Endometrial microvascular endothelial cells (primary cell): ENCODE results near the gene GRN. TPM values are rescaled to one million over a fixed set of nuclear protein-coding genes. Genes with fewer than 3 reads are reported as not detected.
"Not testable (repeated sequence)": the region's sequence is repeated elsewhere in the genome, so short reads cannot be mapped to it uniquely, and the experiment has no call there.

ENCODE experiments used
- in situ Hi-C: cut with HindIII; loops from 2 replicates; pipeline ENCODE4 v1.10.0; 2017; ENCODE audit warnings: low sequenced_read_pairs, low pct_unique_long_range_greater_than_20kb; ENCODE audit errors: inconsistent ontology term
- total RNA-seq: library from RNA; depleted of rRNA; stranded (reverse); fragments of >200 nt; gene quantifications from one replicate; pipeline ENCODE4 v1.2.3, GENCODE V29; 2015; ENCODE audit errors: inconsistent ontology term

GRN gene
- total RNA-seq, 1 donor from 2014 or later: 391 TPM

DNA sequence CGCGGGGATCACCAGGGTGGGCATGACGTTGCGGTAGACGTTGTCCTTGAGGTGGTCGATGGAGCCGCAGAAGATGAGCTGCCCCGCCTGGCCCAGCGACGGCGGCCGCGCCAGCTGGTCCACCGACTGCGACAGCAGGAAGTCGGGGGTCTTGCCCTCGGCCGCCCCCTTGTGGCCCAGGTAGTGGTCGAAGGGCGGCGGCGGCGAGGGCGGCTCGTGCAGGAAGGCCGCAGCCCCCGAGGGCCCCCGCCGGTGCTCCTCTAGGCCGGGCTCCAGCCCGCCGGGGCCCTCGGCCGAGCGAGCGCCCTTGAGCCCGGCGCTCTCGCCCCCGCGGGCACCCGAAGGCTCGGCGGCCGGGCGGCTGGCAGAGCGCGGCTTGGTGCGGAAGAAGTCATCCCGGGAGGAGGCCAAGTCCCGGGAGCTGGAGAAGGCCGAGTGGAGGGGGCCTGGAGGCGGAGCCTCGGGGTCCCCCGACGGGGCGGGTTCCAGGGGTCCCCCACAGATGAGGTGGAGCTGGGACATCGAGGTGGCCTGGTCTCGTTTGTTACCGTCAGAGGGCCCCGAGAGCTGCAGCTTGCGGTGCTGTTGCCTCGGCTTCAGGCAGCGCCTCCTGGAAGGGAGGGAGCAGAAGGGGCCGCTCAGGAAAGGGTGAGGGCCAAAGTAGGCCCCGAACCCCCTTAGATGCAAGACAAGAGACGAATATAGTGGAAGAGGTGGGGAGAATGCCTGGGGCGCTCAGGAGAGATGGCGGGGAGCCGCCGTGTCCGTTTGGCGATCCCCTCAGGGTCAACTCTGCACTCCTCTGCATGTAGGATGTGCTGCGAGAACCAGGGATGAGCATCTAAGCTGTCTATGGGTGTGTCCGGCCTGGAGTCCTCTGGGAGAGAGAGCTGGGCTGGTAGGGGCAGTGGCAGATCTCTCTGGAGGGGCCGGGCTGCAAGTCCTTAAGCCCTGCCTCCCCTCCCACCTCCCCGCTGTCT is 9.8 kb downstream of the GRN start:
- in situ Hi-C loops: no loop called here

DNA sequence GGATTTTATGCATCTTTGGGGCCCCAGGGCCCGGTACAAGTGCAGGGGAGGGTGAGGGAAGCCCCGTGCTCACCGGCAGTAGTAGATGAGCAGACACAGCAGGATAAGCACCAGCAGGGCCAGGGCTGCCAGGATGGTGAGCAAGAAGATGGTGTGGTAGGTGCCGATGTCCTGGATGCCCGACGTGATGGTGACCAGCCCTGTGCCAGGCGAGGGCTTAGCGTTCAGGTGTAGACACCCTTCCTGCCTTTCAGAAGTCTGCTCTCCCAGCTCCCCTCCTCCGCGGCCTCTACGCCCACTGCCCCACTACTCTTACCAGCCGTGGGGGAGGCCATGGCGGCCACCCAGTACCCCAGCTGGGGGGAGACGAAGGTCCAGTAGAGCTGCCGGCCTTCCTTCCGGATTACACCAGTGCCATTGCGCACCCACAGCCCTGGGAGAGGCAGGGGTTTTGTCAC is 10.6 kb downstream of the GRN start:
- in situ Hi-C loops: no loop called here

DNA sequence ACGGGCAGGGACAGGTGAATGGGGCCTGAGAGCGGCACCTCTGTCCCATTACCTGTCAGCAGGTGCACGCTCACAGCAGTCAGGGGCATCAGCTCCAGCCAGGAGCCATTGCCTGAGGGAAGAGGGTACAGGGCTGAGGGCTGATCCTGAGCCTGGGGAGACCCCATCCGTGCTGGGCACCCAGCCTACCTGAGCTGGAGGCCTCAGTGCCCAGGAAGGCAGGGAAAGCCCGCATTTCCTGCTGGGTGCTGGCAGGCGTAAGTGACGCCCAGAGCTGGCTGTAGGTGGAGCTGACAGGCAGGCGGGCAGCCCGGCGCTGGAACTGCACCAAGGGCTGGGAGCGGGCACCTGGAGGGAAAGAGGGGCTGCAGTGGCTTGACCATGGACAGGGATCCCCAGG is 11.1 kb downstream of the GRN start:
- in situ Hi-C loops: no loop called here

DNA sequence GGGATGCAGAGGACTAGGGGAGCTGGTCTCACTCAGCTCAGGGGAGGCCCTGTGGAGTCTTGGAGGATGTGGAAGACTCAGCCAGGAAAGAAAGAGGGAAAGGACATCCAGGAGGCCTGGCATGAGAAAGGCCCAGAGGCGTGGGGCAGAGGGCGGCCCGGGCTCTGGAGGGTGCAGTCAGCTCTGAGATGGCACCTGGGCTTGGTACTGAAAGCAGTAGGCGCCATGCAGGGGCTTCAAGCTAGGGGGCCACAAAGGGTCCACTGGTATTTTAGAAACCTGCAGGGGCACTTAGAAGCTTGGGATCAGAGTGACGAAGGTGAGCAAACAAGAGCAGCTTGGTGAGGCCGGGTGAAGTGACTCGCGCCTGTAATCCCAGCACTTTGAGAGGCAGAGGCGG is 13.0 kb downstream of the GRN start:
- in situ Hi-C loops: no loop called here

DNA sequence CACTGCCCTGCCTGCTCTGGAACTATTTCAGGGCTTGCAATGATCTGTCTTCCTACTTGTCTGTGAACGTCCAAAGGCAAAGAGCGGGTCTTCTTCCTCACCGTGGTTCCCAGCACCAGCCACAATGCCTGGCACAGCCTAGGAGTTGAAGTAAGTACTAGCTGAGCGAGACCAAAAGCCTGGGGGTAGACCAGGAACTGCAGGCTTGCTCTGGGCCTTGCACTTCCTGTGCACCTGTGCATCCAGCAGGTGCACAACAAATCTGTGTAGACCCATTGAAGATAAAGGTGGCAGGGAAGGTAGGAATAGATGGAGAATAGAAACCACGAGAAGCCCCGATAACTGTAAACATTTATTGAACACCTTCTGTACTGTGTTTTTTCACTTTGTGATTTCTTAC is 13.9 kb downstream of the GRN start:
- in situ Hi-C loops: no loop called here

DNA sequence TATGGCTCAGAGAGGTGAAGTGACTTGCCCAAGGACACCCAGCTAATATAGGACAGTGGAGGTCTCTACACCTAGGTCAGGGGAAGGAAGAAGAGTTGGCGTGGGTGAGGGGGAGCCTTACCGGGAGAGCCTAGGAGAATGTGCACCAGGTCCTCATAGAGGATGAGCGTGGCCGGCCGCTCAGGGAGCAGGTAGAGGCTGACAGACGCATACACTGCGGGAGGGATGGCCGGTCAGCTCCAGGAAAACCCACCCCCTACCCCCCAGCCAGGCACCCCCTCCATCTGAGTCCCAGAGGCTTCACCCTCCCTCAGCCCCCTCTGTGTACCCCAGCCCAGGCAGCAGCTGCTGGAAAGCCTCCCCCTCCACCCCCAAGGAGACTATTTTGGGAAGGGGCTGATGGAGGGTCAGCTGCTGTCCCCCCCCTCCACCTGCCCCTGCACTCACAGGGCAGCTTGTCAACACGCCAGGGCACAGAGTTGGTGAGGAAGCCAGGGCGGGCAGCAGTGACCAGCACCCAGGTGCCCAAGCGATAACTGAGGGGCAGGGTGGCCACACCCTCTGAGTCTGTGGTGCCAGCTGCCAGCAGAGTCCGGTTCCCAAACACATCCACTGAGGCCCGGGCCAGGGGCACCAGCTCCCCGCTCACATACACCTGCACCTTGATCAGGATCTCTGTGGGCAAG is 14.5 kb downstream of the GRN start:
- in situ Hi-C loops: no loop called here

DNA sequence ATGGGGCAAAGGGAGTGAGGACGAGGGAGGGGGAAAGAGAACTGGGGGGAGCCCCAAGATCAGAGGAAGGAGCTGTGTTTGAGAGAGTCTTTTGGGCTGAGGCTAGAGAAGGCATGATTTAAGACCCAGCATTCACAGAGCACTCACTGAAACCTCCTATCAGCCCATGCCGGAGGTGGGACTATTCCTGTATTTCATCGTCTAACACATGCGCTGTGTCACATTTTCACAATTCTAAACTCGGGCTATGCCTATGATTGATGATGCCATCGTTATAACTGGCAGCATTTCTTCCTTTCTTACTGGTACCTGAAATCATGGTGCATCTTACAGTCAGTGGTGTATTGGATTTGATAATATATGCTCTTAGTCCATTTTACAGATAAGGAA is 15.0 kb downstream of the GRN start:
- in situ Hi-C loops: no loop called here

DNA sequence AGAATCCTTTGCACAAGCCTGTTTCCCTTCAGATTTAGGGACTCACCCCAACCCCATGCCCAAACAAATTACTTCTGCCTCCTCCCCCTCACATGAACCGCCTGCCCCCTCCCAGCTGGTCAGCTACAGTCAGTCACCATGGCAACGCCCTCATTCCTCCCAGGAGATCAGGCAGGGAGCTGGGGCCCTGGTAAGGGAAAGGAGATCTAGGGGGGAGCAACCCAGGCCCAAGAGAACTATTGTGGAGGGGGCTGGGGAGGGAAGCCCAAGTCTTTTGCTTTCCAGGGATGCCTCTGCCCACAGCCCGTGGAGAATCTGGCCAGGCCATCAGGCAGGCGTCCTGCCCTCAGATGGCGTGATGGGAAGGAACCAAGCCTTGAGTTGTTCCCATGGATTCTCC is 15.7 kb downstream of the GRN start:
- in situ Hi-C loops: no loop called here

DNA sequence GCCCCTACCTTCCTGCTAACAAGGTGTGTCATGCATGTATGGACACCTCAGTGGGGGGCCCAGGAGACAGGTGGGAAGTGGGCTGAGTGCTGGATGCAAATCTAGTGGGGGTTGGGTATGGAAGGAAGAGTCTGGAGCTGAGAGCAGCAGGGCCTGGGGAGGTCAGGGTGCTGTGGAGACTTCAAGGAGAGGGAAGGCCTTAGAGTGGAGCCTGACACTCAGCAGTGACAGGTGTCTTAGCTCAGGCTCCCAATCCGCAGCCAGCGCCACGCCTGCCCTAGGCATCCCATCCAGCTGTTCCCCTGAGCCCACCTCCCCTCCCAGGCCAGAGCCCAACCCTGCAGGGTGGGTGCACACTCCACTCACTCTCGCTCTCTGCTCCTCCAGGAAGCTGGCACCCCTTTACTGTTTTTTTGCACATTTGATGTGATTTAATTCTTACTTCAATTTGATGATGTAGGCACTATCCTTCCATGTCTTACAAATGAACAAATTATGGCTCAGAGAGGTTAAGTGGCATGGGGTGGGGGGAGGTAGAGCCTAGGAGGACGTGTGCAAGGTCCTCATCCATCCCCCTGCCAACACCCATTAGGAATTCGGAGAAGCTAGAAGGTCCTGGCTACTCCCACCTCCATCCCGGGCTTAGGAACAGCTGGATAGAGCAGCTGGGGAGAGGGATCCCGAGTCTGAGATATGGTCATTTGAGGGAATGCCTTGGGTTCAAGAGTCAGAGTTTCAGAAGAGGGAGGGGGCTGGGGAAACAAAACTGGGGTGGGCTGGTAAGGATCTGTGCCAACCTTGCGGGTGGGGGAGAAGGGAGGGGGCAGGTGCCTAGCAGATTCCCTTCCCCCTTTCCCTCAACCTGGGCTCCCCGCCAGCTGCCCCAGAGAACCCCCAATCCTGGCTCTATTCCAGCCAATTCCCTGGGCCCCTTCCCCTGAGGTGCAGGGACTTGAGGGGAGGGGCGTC is 16.5 kb downstream of the GRN start:
- in situ Hi-C loops: no loop called here

DNA sequence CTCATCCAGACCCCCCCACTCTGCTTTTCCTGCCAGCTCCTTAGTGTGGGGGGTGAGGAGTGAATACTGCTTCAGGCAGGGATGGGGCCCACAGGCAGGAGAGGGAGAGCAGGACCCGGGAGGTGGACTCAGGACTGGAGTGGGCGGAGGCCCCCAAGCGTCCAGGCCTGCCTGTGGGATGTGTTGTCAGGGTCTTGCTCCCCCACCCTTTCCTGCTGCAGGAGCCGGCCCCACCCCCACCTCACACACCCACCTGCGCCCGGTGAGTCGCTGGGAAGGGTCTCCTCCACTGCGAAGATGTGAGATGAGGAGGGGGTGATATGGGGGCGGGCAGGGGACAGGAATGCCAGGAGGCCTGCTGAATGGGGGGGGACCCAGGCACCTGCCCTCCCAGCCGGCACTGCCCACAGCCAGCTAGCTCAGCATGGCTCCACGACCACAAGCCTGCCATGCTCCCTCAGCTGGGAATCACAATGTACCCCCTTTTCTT is 17.4 kb downstream of the GRN start:
- in situ Hi-C loops: no loop called here

DNA sequence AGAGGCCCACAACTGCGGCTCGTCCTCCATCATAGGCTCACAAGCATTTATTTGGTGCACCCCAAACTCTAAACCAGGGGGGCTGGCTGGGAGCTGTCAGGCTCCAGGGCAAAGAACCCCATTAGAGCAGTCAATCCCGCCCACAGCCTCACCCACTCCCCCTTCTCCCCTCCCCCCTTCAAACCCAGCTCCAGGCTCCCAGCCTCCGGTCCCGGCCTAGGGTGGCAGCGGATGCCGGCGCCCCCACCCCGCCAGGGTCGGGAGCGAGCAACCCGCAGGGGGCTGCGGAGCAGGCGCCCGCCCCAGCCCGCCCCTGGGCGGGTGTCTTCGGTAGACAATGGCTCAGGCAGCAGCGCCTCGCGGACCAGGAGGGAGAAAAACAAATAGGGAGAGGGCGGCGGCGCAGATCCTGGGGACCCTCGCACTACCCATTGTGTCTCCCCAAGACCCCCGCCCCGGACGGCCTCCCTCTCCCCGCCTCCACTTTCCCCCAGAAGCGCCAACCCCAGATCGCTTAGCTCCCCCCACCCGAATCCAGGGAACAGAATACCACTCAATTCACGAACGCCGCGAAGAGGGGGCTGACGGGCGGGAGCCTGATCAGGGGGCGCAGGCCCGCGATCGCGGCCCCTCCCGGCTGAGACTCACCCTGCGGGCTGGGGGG is 18.0 kb downstream of the GRN start:
- in situ Hi-C loops: no loop called here

DNA sequence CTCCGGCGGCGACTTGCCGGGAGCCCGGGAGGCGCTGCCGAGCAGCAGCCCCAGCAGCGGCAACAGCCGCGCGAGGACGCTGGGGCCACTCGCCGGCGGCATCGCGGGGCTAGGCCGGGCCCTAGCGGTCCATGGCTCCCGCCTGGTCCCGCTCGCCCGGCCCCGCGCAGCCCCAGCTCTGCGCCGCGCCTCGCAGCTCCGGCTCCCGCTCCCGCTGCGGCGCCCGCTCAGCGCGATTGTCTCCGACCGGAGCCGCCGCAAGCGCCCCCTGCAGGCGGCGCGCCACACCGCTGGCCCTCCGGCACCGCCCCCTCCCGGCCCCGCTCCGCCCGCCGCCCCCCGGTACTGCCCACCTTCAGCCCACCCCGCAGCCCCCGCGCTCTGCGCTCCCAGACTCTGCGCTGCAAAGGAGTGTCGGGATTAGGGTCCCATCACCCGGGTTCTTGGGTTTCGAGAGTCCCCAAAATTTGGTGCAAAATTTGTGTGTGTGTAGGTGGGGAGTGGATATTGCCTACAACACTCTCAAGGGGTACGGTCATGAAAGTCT is 18.6 kb downstream of the GRN start, which contains the start of gene FAM171A2:
Gene FAM171A2, minus strand, starts transcription at position 241 of the 547 bp plus-strand sequence. Its CDS starts 139 bp downstream, at position 102.
- in situ Hi-C loops: no loop called here

DNA sequence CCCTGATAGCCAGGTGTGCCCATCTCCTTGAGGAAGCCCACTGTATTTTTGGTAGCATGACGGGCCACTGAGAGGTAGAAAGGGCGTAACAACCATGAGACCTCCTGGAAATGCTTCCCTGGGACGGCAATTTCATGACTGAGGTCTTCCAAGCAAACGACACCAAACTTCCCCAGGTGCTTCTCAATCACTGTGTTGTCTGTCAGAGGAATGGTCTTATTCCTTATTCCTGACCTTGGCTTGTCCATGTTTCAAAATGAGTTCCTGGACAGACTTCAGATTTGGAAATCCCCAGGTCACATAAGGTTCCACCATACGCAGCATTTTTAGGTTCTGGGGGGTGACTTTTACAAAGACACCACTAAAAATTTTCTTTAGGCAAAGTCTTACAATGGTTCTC is 19.9 kb downstream of the GRN start:
- in situ Hi-C loops: not testable (repeated sequence)

DNA sequence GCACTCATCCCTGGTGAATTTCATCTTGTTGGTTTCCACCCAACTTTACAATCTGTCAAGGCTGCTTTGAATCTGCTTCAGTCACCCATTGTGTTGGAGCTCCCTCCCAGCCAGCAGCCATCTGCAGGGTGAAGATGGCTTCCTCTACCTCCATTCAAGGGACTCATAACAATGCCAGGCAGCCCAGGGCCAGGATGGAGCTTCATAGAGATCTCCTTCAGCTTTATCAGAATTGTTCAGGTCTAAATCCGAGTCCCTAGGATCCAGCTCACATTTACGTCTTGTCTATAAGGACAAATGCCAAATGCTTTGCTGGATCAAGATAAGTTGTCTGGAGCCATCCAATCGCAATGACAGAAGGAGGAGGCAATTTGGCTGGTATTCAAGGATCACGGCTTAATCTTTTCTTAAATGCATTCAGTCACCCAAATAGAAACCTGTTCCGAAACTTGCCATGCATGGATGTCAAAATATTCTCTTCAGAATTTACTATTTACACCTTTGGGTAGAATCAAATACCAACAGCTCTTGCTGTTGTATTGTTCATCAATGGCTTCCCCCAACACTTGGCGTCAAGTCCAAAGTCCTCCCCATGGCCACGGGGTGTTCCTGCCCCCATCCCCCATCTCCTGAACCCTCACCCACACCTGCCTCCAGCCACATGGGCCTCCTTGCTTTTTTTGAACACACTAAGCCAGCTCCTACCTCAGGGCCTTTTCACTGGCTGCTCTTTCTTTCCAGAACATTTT is 22.3 kb downstream of the GRN start:
- in situ Hi-C loops: no loop called here

DNA sequence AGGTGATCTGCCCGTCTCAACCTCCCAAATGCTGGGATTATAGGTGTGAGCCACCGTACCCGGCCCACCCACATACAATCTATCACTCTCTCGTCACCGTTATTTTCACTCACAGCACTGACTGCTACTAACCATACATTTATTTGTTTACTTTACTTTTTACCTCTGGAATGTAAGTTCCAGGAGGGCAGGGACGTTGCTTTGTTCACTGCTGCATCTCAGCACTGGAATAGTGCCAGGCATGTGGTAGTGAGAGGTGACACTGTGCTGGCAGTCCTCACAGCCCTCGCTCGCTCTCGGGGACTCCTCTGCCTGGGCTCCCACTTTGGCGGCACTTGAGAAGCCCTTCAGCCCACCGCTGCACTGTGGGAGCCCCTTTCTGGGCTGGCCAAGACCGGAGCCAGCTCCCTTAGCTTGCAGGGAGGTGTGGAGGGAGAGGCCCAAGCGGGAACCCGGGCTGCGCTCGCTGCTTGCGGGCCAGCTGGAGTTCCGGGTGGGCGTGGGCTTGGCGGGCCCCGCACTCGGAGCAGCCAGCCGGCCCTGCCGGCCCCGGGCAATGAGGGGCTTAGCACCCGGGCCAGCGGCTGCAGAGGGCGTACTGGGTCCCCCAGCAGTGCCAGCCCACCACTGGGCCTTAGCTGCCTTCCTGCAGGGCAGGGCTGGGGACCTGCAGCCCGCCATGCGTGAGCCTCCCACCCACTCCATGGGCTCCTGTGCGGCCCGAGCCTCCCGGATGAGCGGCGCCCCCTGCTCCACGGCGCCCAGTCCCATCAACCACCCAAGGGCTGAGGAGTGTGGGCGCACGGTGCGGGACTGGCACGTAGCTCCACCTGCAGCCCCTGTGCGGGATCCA is 23.5 kb downstream of the GRN start:
- in situ Hi-C loops: not testable (repeated sequence)

DNA sequence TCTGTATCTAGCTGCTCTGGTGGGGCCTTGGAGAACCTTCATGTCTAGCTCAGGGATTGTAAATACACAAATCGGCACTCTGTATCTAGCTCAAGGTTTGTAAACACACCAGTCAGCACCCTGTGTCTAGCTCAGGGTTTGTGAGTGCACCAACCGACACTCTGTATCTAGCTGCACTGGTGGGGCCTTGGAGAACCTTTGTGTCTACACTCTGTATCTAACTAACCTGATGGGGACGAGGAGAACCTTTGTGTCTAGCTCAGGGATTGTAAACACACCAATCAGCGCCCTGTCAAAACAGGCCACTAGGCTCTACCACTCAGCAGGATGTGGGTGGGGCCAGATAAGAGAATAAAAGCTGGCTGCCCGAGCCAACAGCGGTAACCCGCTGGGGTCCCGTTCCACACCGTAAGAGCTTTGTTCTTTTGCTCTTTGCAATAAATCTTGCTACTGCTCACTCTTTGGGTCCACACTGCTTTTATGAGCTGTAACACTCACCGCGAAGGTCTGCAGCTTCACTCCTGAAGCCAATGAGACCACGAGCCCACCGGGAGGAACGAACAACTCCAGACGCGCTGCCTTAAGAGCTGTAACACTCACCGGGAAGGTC is 24.4 kb downstream of the GRN start:
- in situ Hi-C loops: not testable (repeated sequence)
